H9 (cell line): Measurements from ENCODE around the gene PMAIP1. TPM values are rescaled to one million over a fixed set of nuclear protein-coding genes. Genes with fewer than 3 reads are reported as not detected.

Source experiments
- DNase-seq: peaks from one replicate; pipeline ENCODE4 v3.0.0-alpha.2; 2017
- H2AFZ ChIP-seq: one replicate; pipeline ENCODE4 v1.6.1; 2013; ENCODE audit warnings: mild to moderate bottlenecking, low read length, control low read depth, moderate library complexity
- H2AK5ac ChIP-seq: 2 replicates; pipeline ENCODE4 v1.6.1; 2013; ENCODE audit warnings: low read length, control low read depth, mixed read lengths; ENCODE audit not compliant: insufficient read length
- H2BK120ac ChIP-seq: one replicate; pipeline ENCODE4 v1.6.1; 2013; ENCODE audit warnings: low read depth, mild to moderate bottlenecking, low read length, control low read depth, inconsistent platforms; ENCODE audit not compliant: poor library complexity, severe bottlenecking
- H2BK12ac ChIP-seq: 2 replicates; pipeline ENCODE4 v1.6.1; 2013; ENCODE audit warnings: low read length, control low read depth, mixed read lengths, low read depth; ENCODE audit not compliant: insufficient read length
- H2BK15ac ChIP-seq: 2 replicates; pipeline ENCODE4 v1.6.1; 2013; ENCODE audit warnings: low read depth, low read length, control low read depth
- H2BK20ac ChIP-seq: one replicate; pipeline ENCODE4 v1.6.1; 2013; ENCODE audit warnings: low read depth, mild to moderate bottlenecking, low read length, control low read depth, inconsistent platforms; ENCODE audit not compliant: poor library complexity, severe bottlenecking
- H2BK5ac ChIP-seq: 2 replicates; pipeline ENCODE4 v1.6.1; 2013; ENCODE audit warnings: low read length, control low read depth, mixed read lengths; ENCODE audit not compliant: insufficient read length
- H3K14ac ChIP-seq: 2 replicates; pipeline ENCODE4 v1.6.1; 2013; ENCODE audit warnings: low read length, control low read depth; ENCODE audit not compliant: insufficient read depth
- H3K18ac ChIP-seq: 2 replicates; pipeline ENCODE4 v1.6.1; 2013; ENCODE audit warnings: low read depth, mild to moderate bottlenecking, mixed read lengths, low read length, control low read depth; ENCODE audit not compliant: insufficient read length
- H3K23ac ChIP-seq: 2 replicates; pipeline ENCODE4 v1.6.1; 2013; ENCODE audit warnings: low read length, control low read depth, mixed read lengths, low read depth; ENCODE audit not compliant: insufficient read length
- H3K23me2 ChIP-seq: 2 replicates; pipeline ENCODE4 v1.6.1; 2013; ENCODE audit warnings: low read depth, mild to moderate bottlenecking, mixed read lengths, low read length, control low read depth; ENCODE audit not compliant: insufficient read length, poor library complexity, severe bottlenecking
- H3K27ac ChIP-seq: 2 replicates; pipeline ENCODE4 v1.5.1; 2013; ENCODE audit warnings: low read length, control low read depth, mixed read lengths, low read depth; ENCODE audit not compliant: insufficient read length
- H3K27me3 ChIP-seq: 2 replicates; pipeline ENCODE4 v1.6.1; 2013; ENCODE audit warnings: low read length, control low read depth, inconsistent platforms; ENCODE audit not compliant: insufficient read depth
- H3K4ac ChIP-seq: 2 replicates; pipeline ENCODE4 v1.6.1; 2013; ENCODE audit warnings: low read depth, mild to moderate bottlenecking, control low read depth, inconsistent platforms, low read length, moderate library complexity
- H3K4me1 ChIP-seq: 2 replicates; pipeline ENCODE4 v1.6.1; 2013; ENCODE audit warnings: low read length, control low read depth, inconsistent platforms; ENCODE audit not compliant: insufficient read depth
- H3K4me2 ChIP-seq: 2 replicates; pipeline ENCODE4 v1.6.1; 2013; ENCODE audit warnings: low read length, control low read depth, mixed read lengths; ENCODE audit not compliant: insufficient read length, insufficient read depth
- H3K56ac ChIP-seq: 2 replicates; pipeline ENCODE4 v1.6.1; 2013; ENCODE audit warnings: low read depth, mild to moderate bottlenecking, mixed read lengths, low read length, control low read depth; ENCODE audit not compliant: insufficient read length
- H3K79me1 ChIP-seq: 2 replicates; pipeline ENCODE4 v1.6.1; 2013; ENCODE audit warnings: low read depth, mild to moderate bottlenecking, moderate library complexity, low read length, control low read depth, inconsistent platforms; ENCODE audit not compliant: insufficient read depth, poor library complexity, severe bottlenecking
- H3K79me2 ChIP-seq: 2 replicates; pipeline ENCODE4 v1.6.1; 2013; ENCODE audit warnings: low read length, control low read depth, inconsistent platforms; ENCODE audit not compliant: insufficient read depth
- H3K9ac ChIP-seq: 2 replicates; pipeline ENCODE4 v1.6.1; 2013; ENCODE audit warnings: low read length, control low read depth, mixed read lengths; ENCODE audit not compliant: insufficient read length; ENCODE audit errors: extremely low read depth
- H3K9me3 ChIP-seq: one replicate; pipeline ENCODE4 v1.6.1; 2013; ENCODE audit warnings: low read depth, low read length, inconsistent platforms; ENCODE audit not compliant: control insufficient read depth
- H3T11ph ChIP-seq: one replicate; pipeline ENCODE4 v1.6.1; 2013; ENCODE audit warnings: mild to moderate bottlenecking, low read length, control low read depth, inconsistent platforms
- H4K20me1 ChIP-seq: one replicate; pipeline ENCODE4 v1.6.1; 2013; ENCODE audit not compliant: control insufficient read depth, insufficient read length, insufficient read depth
- H4K5ac ChIP-seq: 2 replicates; pipeline ENCODE4 v1.6.1; 2013; ENCODE audit warnings: low read depth, mild to moderate bottlenecking, mixed read lengths, low read length, control low read depth; ENCODE audit not compliant: insufficient read length
- H4K8ac ChIP-seq: replicated peaks from 2 replicates; pipeline ENCODE4 v1.6.1; 2013; ENCODE audit warnings: low read length, control low read depth, mixed read lengths, low read depth; ENCODE audit not compliant: insufficient read length
- H4K91ac ChIP-seq: 2 replicates; pipeline ENCODE4 v1.6.1; 2013; ENCODE audit warnings: low read depth, mild to moderate bottlenecking, moderate library complexity, mixed read lengths, low read length, control low read depth; ENCODE audit not compliant: insufficient read length
- H3K27ac Mint-ChIP-seq, 3 experiments: 2 replicates in 2 of 3; 3 replicates in 1 of 3; pipeline ENCODE4 v1.8.0; 2020 to 2021; ENCODE audit warnings: mixed read lengths in 3 of 3, mild to moderate bottlenecking in 1 of 3, moderate library complexity in 1 of 3
- H3K27me3 Mint-ChIP-seq: 2 replicates; pipeline ENCODE4 v1.8.0; 2021; ENCODE audit warnings: low read depth, mild to moderate bottlenecking, moderate library complexity, mixed read lengths
- H3K36me3 Mint-ChIP-seq, 3 experiments: 2 replicates in 2 of 3; 3 replicates in 1 of 3; pipeline ENCODE4 v1.8.0; 2020 to 2021; ENCODE audit warnings: low read depth in 3 of 3, mixed read lengths in 3 of 3; ENCODE audit not compliant: insufficient read depth in 1 of 3
- H3K4me1 Mint-ChIP-seq, 2 experiments: 2 replicates each; pipeline ENCODE4 v1.8.0; 2020; ENCODE audit warnings: mixed read lengths in 2 of 2
- H3K4me3 Mint-ChIP-seq, 2 experiments: 2 replicates in 1 of 2; 3 replicates in 1 of 2; pipeline ENCODE4 v1.8.0; 2020 to 2021; ENCODE audit warnings: mild to moderate bottlenecking in 2 of 2, mixed read lengths in 2 of 2, moderate library complexity in 1 of 2
- H3K9me3 Mint-ChIP-seq, 2 experiments: 2 replicates in 1 of 2; 3 replicates in 1 of 2; pipeline ENCODE4 v1.8.0; 2020; ENCODE audit warnings: mild to moderate bottlenecking in 2 of 2, mixed read lengths in 2 of 2, moderate library complexity in 1 of 2
- CTCF ChIP-seq: fragments of 200-600 bp; sonication (generic); conservative IDR thresholded peaks from 3 replicates; pipeline ENCODE4 v1.8.0; 2021; ENCODE audit warnings: antibody characterized with exemption, mild to moderate bottlenecking
- WGBS: extraction: QIAGEN DNeasy Blood & Tissue Kit; methylation state at CpG from one replicate; pipeline ENCODE4 v1.1.7; 2013; ENCODE audit warnings: missing lambda C conversion rate, low lambda C conversion rate, mixed read lengths; ENCODE audit not compliant: insufficient read length; ENCODE audit errors: extremely low coverage; 5-methylcytosine and 5-hydroxymethylcytosine counted together
- total RNA-seq: library from RNA; stranded (reverse); gene quantifications from 2 replicates; pipeline ENCODE4 v1.2.1, GENCODE V29; 2021

The PMAIP1 gene
- total RNA-seq, 1 experiment from 2014 or later, result 152 TPM

GRCh38 chr18:59908799-59909198 is 9.0 kb downstream of the PMAIP1 start:
- Mint-ChIP-seq H3K9me3 (no peaks in the 10 kb centered on the region; a peak in 2 of 5 replicates), H3K4me1 (peaks cover 51 to 56% of the 10 kb centered on the region in 2 experiments), H3K27ac (peak overlapping the region in 1 of 3 experiments; percentile 97; a peak in 3 of 7 replicates), H3K4me3 (no peak overlapping the region), H3K27me3 (no peaks in the 10 kb centered on the region; the same call in 1 of the 2 replicates), H3K36me3 (peaks cover 3 to 8% (median 8%) of the 10 kb centered on the region in 3 experiments; a peak in 4 of 7 replicates)
- Histone ChIP-seq H3K79me2 (no peaks in the 10 kb centered on the region), H4K5ac (no peak overlapping the region), H3K4me1 (peaks cover 8% of the 10 kb centered on the region), H3K27me3 (no peaks in the 10 kb centered on the region), H3K4me2 (no peak overlapping the region), H2AFZ (no peak overlapping the region), H4K8ac (no peak overlapping the region), H4K91ac (no peak overlapping the region), H2BK5ac (no peak overlapping the region), H3K9me3 (no peaks in the 10 kb centered on the region), H4K20me1 (no peaks in the 10 kb centered on the region), H3K56ac (no peak overlapping the region), H2BK20ac (no peak overlapping the region), H3K14ac (no peak overlapping the region), H3K23me2 (no peaks in the 10 kb centered on the region), H2BK12ac (no peak overlapping the region), H3K79me1 (no peaks in the 10 kb centered on the region), H2BK15ac (no peak overlapping the region), H3K23ac (no peak overlapping the region), H2BK120ac (no peak overlapping the region), H3K18ac (no peak overlapping the region), H3K4ac (no peak overlapping the region), H3K9ac (no peak overlapping the region), H3T11ph (no peak overlapping the region), H3K27ac (no peak overlapping the region), H2AK5ac (no peak overlapping the region)
- no peak for DNase-seq
- TF ChIP-seq CTCF, result no peak
- no CpG with 5 or more reads among the region's 7 CpGs for WGBS
